Measurements from ENCODE around the gene PLB1.
A peak's percentile ranks its signal among the peaks of the same experiment; 100 is the strongest.

PLB1 gene

DNA sequence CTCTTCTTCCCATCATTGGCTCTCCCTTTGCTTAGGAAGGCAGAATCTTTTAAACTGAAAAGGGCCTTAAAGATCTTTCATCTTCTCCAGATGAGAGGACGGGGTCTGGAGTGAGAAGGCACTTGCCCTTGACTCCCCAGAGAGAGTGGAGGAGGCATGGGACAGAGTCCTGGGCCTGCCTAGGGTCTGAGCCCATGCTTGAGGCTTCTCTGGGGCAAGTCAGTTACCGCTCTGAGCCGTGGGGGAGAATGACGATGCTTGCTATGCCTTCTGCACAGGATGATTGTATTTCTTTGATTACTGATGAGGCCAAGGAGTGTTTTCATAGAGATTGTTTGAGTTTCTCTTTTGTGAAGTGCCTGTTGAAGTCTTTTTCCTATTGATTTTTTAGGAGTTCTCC is 921 bp downstream of the PLB1 start:
- FAIRE-seq (no peak), DNase-seq (ENCODE audit: low spot score) (no peak)

DNA sequence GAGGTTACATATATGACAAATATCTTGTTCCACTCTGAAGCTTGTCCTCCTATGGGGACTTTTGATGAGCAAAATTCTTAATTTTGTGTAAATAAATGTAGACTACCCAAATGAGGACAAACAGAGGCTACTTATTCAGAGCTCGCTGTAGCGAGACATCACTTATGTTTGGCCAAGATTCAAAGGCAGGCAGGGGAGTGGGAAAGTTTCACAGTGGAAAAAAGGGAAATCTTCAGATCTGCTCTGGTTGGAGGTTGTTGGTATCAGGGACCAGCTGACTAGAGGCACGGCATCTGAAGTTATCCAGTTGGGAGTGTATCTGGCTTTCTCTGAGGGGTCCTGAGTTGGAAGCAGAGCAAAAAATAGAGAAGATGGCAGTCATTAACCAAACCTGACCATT is 1.3 kb downstream of the PLB1 start:
- DNase-seq (ENCODE audit: low spot score) (no peak), FAIRE-seq (no peak)

DNA sequence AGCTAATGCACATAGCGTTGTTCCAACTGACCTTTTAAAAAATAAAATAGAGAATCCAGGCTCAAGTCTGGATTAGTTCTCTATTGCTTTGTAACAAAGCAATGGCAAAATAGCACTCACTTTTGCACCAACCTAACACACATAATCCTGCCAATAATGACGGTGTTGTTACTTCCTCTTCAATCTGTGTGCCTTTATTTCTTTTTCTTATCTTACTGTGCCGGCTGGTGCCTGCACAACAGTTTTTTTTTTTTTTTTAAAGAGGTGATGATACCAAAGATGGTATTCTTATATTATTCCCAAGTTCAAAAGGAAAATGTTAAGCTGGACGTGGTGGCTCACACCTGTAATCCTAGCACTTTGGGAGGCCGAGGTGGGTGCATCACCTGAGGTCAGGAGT is 3.4 kb downstream of the PLB1 start:
- no peak for FAIRE-seq

DNA sequence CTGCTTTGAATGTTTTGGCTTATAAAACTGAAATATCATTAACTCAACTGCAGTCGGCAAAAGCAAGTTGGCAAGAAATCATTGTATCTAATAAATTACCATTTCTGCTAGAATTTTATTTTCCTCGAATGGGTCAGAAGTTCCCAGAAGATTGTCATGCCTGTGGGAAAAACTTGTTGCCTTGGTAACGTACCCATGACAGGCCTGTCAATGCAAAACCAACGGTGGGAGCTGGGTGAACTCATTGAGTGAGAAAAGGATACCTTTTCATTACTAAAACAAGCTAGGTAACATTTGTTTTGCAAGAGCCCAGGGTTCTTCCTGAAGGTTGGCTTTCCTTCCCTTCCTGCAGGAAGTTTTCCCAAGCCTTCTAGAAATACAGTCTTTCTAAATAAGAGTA is 9.5 kb downstream of the PLB1 start:
- FAIRE-seq (no peak), DNase-seq (ENCODE audit: low spot score) (no peak)

More for the DNA sequence above, 3.4 kb downstream of the PLB1 start:
- DNase-seq (ENCODE audit: low spot score), result no peak

DNA sequence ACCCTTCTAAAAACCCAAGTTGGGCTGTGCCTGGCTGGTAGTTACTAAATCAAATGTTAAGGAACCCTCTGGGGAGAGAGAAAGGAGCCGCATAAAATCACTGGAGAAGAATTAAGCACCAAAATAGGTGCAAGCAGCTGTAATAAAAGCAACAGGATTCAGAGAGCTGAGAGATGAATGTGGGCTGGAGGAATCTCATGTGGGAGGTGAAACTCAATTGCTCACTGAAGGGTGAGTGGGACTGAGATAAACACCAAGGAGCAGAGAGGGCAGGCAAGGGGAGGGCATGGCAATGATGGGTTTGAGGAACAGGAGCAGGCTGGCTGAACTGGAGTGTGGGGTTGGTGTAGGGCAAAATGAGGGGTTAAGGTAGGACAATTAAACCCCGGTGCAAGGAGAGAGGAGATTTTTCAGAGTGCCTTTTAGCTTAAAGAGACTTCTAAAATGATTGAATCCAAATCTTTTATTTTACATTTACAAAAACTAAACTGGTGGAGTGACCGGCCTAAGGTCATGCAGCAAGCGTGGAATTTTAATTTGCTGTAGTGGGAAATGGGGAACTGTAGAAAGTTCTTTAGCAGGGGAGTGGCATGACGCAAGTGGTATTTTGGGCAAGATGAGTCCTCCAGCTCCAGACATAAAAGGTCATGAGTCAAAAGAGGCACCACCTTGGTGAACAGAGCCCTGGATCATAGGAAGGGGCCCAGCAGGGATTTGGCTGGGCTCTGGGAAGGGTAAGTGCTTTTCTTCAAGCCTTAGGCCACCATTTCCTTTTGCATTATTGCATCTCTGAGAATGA is 10.5 kb downstream of the PLB1 start:
- DNase-seq (ENCODE audit: low spot score) (no peak), FAIRE-seq (no peak)

DNA sequence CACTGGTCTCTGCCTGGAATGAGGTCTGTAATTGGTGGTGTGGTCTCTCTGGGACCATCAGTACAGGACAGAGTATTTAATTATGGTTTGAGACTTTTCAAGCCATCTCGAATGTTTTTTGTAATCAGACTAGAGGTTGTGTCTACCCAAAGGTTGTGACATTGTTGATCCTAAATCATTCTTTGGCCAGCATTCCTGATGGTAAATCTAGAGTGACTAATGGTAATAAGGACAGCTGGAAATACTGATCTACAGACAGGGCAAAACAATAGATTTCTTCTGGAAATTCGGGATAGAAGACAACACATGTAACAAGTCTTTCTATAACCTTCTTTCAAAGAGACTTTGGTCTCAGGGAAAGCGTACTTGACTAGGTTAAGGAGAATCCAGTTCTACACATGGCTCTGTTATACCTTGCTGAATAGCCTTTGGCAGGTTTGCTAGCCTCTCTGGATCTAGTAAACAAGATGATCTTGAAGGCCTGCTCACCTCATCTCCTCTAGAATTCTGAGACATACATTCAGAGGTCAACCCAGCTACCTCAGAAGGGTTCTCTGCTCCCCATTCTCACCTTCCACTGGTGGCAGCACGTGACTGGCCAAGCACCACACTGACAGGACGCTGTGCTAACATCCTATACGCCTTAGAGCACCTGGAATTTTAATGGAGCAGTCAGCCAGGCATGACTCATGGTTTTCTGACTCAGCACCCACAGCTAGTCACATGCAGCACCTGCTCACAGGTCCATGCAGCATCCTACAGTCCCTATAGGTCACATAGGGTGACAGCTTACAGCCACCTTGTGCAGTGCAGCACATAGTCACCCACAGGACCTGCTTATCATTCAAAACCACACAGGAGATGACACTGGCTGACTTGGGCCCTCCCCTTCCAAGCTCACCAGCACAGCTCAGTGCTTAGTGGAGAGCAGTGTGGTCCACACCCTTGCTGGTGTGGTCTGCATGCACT is 12.2 kb downstream of the PLB1 start:
- FAIRE-seq (peak; percentile 99), DNase-seq (ENCODE audit: low spot score) (peak; percentile 90)

DNA sequence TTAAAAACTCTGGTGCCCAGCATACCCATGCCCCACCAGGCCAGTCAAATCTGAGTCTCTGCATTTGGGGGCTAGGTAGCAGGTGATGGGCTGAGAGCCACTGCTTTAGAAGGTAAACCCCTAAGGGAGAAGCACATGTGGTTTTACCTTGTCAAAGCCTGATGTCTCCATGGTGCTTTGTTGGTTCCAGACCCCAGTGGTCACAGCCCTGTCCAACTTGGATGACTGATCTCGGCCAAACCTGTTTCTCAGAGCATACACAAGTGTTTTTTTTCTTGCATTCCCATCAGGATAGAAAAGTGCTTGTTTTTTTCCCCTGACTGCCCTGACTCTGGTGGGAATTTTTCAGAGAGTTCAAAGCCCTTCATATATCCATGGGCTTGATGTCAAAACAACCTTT is 13.5 kb downstream of the PLB1 start:
- DNase-seq (ENCODE audit: low spot score) (no peak), FAIRE-seq (no peak)

DNA sequence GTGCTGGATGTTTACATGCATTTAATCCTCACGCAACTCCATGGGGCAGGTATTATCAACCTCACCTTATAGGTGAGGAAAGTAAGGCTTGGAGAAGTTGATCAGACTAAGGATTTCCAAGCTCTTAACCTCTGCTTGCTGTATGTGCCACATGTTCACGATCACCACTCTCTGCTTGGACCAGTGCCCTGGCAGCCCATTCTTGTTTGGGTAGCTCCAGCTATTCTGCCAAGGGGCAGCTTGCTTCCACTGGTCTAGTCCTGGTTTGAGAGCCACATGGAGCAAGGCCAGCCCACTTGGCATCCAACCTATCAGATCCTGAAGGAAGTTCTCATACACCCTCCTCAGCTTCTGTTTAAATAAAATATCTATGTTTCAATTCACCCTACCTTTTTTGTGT is 14.3 kb downstream of the PLB1 start:
- DNase-seq (ENCODE audit: low spot score) (no peak), FAIRE-seq (no peak)

DNA sequence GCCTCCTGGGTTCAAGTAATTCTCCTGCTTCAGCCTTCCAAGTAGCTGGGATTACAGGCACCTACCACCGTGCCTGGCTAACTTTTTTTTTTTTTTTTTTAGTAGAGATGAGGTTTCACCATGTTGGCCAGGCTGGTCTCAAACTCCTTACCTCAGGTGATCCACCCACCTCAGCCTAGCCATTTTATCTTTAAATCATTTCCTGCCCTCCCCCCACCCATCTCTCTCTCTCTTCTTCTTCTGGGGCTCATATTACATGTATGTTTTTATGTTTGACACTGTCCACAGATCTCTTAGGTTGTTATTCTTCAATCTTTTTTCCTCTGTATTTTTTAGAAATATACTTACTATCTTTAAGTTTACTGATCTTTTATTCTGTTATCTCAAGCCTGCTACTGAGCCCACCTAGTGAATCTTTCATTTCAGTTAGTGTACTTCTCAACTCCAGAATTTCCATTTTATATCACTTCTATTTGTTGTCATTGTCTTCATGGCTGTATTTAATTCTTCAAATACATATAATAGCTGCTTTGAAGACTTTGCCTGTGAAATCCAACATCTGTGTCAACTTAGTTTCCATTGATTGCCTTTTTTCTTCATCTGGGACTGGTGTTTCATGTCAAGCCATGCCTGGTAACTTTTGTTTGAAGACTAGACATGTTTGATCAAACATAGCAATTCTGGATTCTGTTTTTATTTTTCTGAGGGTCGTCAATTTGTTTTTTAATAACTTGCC is 16.2 kb downstream of the PLB1 start:
- FAIRE-seq (no peak), DNase-seq (ENCODE audit: low spot score) (no peak)

DNA sequence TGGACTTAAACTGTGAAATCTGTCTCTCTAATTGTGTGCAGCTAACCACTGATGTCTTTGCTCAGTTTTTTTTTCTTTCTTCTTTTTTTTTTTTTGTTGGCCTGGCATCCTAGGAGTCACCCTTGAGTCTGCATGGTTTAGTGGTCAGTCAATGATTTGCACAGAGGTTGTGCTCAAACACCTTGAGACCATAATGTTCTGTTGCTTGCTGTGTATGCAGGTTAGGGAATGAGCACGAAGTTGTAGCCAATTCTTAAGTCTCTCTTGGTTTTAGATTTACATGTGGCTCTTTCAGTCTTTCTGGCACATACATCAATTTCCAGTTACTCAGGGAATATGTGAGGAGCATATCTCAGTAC is 16.7 kb downstream of the PLB1 start:
- FAIRE-seq (no peak), DNase-seq (ENCODE audit: low spot score) (no peak)

DNA sequence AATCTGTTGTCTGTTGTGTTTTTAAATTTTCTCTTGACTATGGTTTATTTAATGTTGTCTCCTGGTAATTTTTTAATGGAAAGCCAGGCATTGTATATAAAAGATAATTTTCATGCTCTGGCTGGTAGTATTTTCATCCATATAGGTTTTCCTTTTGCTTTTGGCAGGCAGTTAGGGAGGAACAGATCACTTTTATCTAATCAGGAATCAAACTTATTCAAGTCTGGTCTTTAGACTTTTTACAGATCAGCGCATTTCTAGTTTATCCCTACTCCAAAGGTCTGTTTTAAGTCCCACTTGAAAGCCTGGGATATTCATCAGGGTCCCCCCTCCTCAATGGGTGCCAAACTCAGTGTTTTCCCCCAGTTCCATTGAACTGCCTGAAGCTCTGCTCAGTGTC is 17.2 kb downstream of the PLB1 start:
- DNase-seq (ENCODE audit: low spot score), result no peak
- FAIRE-seq, result no peak

DNA sequence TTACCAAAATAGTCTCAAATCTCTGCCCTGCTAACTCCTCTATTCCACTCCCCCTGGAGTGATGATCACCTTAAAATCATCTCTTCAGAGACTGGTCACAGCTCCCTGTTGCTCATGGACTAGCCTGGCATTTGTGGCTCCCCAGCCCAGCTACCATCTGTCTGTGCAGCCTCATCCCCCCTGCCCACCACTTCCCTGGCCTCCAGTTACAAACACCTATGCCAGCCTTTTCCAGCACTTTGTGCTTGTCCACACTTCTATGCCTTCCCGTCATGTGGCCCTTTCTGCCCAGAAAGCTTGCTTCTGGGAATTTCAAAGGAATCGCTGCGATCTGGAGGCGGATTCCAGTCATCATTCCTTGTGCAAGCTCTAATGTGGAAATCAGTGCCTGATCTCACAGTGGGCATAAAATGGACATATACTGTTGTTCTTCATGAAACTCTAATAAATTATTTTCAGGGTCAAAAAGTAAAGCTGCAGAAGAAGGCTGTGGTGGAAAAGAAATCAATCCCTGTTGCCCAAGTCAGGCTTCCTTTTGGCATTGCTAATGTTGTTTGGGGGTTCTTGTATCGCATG is 19.4 kb downstream of the PLB1 start:
- FAIRE-seq, result no peak
- no peak for DNase-seq (ENCODE audit: low spot score)

DNA sequence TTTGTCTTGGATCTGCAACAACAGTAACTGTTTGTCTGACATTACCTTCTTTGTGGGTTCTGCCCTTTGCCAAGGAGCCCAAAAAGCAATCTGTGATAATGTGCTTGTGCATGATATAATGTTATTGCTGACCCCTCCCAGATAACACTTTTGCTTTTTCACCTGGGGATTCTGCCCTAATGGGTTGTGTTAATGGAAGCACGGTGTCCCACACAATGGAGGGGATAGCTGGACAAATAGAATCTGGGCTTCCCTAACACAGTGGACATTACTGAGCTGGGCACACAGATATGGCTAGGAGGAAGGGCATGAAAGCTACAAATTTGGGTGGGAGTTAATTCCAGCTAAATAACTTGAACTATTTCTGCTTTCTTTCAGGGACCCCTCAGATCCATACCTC is 20.6 kb downstream of the PLB1 start:
- DNase-seq (ENCODE audit: low spot score) (no peak), FAIRE-seq (peak; percentile 50)

DNA sequence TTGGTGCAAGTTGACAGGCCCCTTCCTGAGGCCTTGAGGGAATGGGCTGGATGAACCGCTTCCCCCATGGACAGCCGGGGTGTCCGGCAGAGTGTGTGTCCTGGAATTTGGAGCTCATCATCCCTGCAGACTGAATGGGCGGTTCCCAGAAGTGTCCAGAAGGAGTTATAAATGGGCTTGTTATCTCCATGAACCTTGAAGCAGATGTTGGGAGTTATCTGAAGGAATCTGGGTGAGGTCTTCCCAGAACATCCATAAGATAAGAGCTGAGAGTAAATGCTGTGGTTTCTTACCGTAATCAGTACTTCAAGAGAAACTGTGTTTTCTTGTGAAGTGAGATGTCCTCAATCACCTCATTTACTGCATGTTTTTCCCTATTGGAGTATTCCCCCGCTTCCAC is 21.1 kb downstream of the PLB1 start:
- no peak for DNase-seq (ENCODE audit: low spot score)
- no peak for FAIRE-seq

DNA sequence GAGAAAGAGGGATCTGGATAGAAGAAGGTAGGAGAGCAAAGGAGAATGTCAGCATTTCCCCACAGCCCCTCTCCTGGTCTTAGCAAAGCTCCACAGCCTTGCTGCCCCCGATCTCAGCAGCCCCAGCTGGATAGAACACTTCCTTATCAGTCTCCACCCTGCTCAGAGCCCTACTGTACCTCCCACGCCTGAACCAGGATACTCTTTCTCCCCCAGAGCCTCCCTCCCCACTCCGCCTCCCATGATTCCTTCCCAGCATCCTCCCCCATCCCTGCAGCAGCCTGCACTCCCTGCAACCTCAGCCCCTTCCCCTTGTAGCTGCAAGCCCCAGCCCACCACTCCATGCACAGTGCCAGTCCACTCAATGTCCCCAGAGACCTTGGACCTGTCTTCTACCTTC is 25.8 kb downstream of the PLB1 start:
- FAIRE-seq (no peak), DNase-seq (ENCODE audit: low spot score) (no peak)

DNA sequence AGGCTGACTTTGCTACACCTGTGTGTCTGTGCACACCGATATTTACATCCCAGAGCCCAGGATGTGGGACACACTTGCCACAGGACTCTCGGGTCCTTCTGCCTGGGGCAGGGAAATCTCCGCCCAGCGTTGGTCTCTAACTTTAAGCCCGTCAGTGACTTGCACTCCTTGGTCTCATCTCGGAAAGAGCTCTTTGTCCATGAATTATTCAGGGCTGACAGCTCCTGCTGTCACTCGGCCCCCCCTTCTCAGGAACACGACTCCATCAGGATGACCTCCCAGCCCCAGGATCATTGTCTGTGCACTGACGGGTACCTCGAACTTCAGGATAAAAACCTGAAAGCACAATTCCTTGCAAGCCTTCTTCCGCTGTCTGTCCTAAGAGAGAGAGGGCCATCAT is 26.6 kb downstream of the PLB1 start:
- FAIRE-seq (no peak), DNase-seq (ENCODE audit: low spot score) (no peak)

DNA sequence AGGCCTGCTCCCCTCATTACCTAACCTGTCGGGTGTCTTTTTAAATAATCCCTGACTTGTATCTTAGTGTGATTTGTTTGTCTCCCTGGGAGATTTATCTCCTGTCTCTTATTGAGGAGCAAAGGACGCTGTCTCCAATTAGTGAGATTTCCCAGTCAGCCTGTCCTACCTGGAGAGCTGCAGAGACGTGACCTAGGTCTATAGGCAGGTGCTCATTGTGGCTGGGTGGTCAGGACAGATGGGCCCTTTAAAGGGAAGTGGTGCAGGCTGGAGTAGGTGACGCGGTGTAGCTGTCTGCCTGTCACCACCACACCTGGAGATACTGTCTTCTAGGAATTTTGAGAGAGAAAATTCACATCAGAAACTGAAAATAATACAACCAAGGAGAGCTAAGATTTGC is 28.0 kb downstream of the PLB1 start:
- no peak for DNase-seq (ENCODE audit: low spot score)
- no peak for FAIRE-seq

DNA sequence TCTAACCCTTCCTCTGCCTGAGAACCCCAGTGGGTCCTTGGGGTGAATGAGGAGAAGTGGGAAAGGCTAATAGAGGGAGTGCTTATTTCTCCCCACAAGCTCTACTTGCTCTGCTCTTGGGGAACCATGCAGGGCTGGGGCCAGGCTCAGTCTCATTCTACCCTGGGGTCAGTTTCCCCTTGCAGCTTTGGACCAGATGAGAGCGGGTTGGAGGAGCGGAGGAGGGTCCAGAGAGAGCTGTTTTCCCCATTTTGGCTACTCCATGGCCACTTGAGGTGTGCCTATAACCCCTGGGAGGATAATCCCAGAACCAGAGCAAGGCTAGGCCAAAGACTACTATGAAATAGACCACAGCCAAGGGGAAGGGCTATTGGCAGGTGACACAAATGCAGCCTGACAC is 29.6 kb downstream of the PLB1 start:
- DNase-seq (ENCODE audit: low spot score), result no peak
- FAIRE-seq, result no peak

DNA sequence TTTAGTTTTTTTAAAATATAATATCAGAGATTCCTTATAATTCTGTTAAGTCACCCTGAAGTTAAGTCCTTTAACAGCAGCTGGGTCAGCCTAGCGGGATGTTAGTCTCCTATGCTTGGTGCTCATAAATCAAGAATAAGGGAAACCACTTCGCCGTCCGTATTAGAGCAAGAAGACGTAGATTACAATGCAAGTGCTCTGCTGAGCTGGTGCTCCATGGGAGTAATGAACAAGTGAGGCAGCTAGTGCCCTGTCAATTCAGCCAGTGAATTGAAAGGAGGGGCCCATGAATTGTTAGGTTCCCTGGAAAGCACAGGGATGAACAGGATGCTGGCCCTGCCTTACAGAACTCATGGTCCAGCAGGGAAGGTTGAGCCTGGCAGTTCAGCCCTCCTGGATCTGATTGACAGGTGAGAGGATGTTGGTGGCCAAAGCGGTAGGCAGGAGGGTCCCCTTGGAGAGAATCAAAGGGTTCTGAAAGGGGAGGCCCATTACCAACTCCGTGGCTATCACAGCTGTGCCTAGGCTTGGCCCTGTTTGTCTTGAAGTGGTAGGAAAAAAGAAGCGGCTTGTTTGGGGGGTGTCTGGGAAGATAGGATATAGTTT is 30.8 kb downstream of the PLB1 start:
- FAIRE-seq, result no peak
- DNase-seq (ENCODE audit: low spot score), result no peak

DNA sequence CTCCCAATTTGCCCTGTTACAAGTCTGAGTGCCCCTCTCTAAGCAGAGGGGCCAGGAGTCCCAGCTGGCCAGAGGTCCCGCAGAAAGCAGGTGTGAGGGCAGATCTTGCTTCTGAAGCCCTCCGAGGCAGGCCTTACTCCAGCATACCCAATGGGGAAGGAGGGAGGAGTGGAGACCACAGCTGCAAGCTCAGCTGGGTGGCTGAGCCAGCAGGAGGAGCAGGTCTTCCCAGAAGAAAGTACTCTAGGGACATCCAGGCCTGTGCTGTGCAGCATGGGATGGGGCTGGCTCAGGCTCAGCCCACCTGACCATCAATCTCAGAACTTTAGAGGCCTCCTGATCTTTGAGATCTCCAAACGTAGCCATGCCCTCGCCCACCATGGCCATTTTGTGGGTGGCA is 31.3 kb downstream of the PLB1 start:
- no peak for DNase-seq (ENCODE audit: low spot score)
- no peak for FAIRE-seq

DNA sequence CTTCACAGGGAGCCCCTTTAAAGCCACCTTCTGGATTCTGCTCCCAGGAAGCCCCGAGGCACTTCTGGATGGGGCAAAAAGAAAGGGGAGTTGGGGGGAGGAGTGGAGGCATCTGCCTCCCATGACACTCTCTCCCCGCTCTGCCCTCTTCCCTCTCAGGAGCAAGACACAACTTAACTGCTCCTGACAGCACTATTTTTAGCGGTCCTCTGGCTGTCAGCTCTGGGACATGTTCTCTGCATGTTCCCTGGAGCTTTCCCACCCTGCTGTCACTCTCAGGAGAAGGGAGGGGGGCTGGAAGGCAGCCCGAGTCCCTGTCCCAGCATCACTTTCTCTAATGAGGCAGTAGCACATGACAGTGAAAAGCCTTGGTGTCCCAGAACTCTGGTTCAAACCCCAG is 32.3 kb downstream of the PLB1 start:
- FAIRE-seq (no peak), DNase-seq (ENCODE audit: low spot score) (no peak)

All from urothelium cell line (cell line).